Kidney (tissue), 14 donors: Measurements from ENCODE around the gene HOXA13. TPM values are rescaled to one million over a fixed set of nuclear protein-coding genes. Genes with fewer than 3 reads are reported as not detected.
A peak's percentile ranks its signal among the peaks of the same experiment; 100 is the strongest.

Experiments used
- DNase-seq, 5 donors: peaks; one replicate each; pipeline ENCODE4 v3.0.0-alpha.2; 2013 to 2020
- FAIRE-seq: peaks from 2 replicates; lab custom pipeline; 2012; peaks lifted over from hg19 to GRCh38; lab: Jason Lieb, UNC
- H3K27ac ChIP-seq, 2 donors: one replicate each; pipeline ENCODE4 v1.7.0; 2013; ENCODE audit warnings: low read depth in 2 of 2, low read length in 2 of 2, inconsistent platforms in 1 of 2
- H3K27me3 ChIP-seq: one replicate; pipeline ENCODE4 v1.7.1; 2013; ENCODE audit warnings: low read length, inconsistent platforms; ENCODE audit not compliant: control insufficient read depth, insufficient read depth
- H3K36me3 ChIP-seq, 3 donors: one replicate each; pipeline versions ENCODE4 v1.7.0 to v1.7.1; 2013; ENCODE audit warnings: low read length in 3 of 3, control low read depth in 1 of 3, inconsistent platforms in 1 of 3; ENCODE audit not compliant: insufficient read depth in 3 of 3, control insufficient read depth in 2 of 3
- H3K4me1 ChIP-seq, 3 donors: one replicate each; pipeline versions ENCODE4 v1.7.0 to v1.7.1; 2013; ENCODE audit warnings: low read length in 3 of 3, inconsistent platforms in 1 of 3, low read depth in 1 of 3; ENCODE audit not compliant: control insufficient read depth in 2 of 3, insufficient read depth in 2 of 3
- H3K4me3 ChIP-seq, 3 donors: one replicate each; pipeline versions ENCODE4 v1.7.0 to v1.8.1; 2013; ENCODE audit warnings: low read length in 3 of 3, control low read depth in 1 of 3, inconsistent platforms in 1 of 3
- H3K9ac ChIP-seq, 3 donors: one replicate each; pipeline versions ENCODE4 v1.7.0 to v1.7.1; 2013; ENCODE audit warnings: low read length in 3 of 3, control low read depth in 1 of 3, inconsistent platforms in 1 of 3
- H3K9me3 ChIP-seq, 3 donors: one replicate each; pipeline versions ENCODE4 v1.7.0 to v1.7.1; 2013; ENCODE audit warnings: low read length in 3 of 3, control low read depth in 1 of 3, inconsistent platforms in 1 of 3; ENCODE audit not compliant: control insufficient read depth in 2 of 3, insufficient read depth in 1 of 3
- CTCF ChIP-seq: IDR thresholded peaks from 3 replicates; pipeline ENCODE4 v1.5.1; 2012; ENCODE audit warnings: mild to moderate bottlenecking, moderate library complexity, borderline replicate concordance; ENCODE audit not compliant: insufficient read depth; ENCODE audit errors: extremely low read depth
- intact Hi-C: fragments of 100-400 bp; cut with DNase I; formaldehyde crosslinking; loops from one replicate; pipeline ENCODE4 v1.11.1; 2022
- polyA plus RNA-seq: library from polyadenylated mRNA; stranded (reverse); fragments of 350-450 nt; fragmentation: Illumina TruSeq; extraction: RNeasy Lipid Tissue Mini Kit (QIAGEN cat#74804); gene quantifications from one replicate; pipeline ENCODE4 v1.2.3, GENCODE V29; 2014; ENCODE audit warnings: low read depth, low replicate concordance; ENCODE audit not compliant: insufficient read depth
- total RNA-seq: library from RNA; stranded (reverse); fragmentation: NEBNext Ultra II Directional; extraction: Animal tissue kit (Norgen Biotek cat#: 25700); gene quantifications from one replicate; pipeline ENCODE4 v1.2.1, GENCODE V29; 2021
- donor health status: control.
- donor health status: control.
- donor health status: control.
- donor health status: control.
- donor health status: control.
- donor health status: DM: yes; HTN: yes; CAD: no.
- donor health status: Normal renal cell carcinoma (clear cell type).

The HOXA13 gene
- total and polyA plus RNA-seq, 2 donors from 2014 or later, result 0.17 to 0.44 TPM

- H3K27ac ChIP-seq, result no peak overlapping the region
- peaks cover 0 to 4% (median 0%) of the 10 kb centered on the region in 3 donors for H3K9me3 ChIP-seq
- H3K36me3 ChIP-seq, result no peaks in the 10 kb centered on the region
- peaks cover 0 to 7% (median 5%) of the 10 kb centered on the region in 3 donors for H3K4me1 ChIP-seq
- H3K27me3 ChIP-seq, result peaks cover 88% of the 10 kb centered on the region
- FAIRE-seq (no peak), DNase-seq (peak in 3 of 5 donors; percentile 15 to 47 (median 38))
- no peak overlapping the region for H3K4me3 ChIP-seq
- intact Hi-C loops, result loop anchor here (10.0 kb wide), 1 partner anchor 374 kb away; no protein-coding TSS in a partner anchor
- H3K9ac ChIP-seq, result no peak overlapping the region
- no peak for TF ChIP-seq CTCF
Observed at GRCh38 chr7:27200761-27201579, 1.1 kb upstream of the HOXA13 start.

- FAIRE-seq (no peak), DNase-seq (peak; percentile 47 to 78 (median 59))
- H3K36me3 ChIP-seq, result no peaks in the 10 kb centered on the region
- H3K27ac ChIP-seq, result no peak overlapping the region
- TF ChIP-seq CTCF, result no peak
- peaks cover 0 to 5% (median 5%) of the 10 kb centered on the region in 3 donors for H3K4me1 ChIP-seq
- peaks cover 88% of the 10 kb centered on the region for H3K27me3 ChIP-seq
- H3K9ac ChIP-seq, result no peak overlapping the region
- H3K9me3 ChIP-seq, result no peaks in the 10 kb centered on the region
- H3K4me3 ChIP-seq, result peak overlapping the region in 1 of 3 donors; percentile 10
- intact Hi-C loops, result no loop called here
Observed at GRCh38 chr7:27198871-27199801, 755 bp downstream of the HOXA13 start.

GRCh38 chr7:27198138-27198841 is 1.6 kb downstream of the HOXA13 start:
- H3K27me3 ChIP-seq, result peaks cover 88% of the 10 kb centered on the region
- H3K36me3 ChIP-seq, result no peaks in the 10 kb centered on the region
- no peak for FAIRE-seq
- no peaks in the 10 kb centered on the region for H3K9me3 ChIP-seq
- peaks cover 0 to 5% (median 5%) of the 10 kb centered on the region in 3 donors for H3K4me1 ChIP-seq
- DNase-seq, result peak; percentile 21 to 50 (median 44)
- no peak overlapping the region for H3K27ac ChIP-seq
- no peak overlapping the region for H3K4me3 ChIP-seq
- intact Hi-C loops, result no loop called here
- TF ChIP-seq CTCF, result no peak
- H3K9ac ChIP-seq, result no peak overlapping the region
